Measurements from ENCODE around the gene IP6K3.

DNA sequence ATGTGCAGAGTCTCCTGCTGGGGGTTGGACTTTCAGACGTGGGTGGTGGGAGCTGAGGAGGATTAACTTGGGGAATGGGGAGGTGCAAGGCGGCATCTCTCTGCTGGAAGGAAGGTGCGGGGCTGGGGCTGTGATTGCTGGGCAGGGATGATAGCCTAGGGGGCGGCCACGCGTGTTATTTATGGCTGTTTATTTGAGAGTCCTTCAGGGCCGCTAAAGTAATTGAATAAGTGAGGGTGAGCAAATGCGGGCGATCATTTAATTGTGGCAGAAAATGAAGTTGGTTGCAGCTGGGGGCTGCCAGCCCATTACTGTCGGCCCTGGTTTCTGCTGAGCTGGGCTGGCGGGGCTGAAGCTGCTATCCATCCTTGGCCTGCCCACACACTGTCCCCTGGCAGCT is 7.5 kb upstream of the IP6K3 start:
- TF ChIP-seq CTCF (IDR thresholded peaks at IDR 0.05): no peak
- no peak for TF ChIP-seq POLR2A (IDR thresholded peaks at IDR 0.05)

Measured in adrenal gland (tissue), 5 donors.